HepG2 (cell line): ENCODE measurements around the gene AKAP12. TPM values are rescaled to one million over a fixed set of nuclear protein-coding genes. Genes with fewer than 3 reads are reported as not detected.

Experiments
- AKAP8 ChIP-seq: sonication (generic); formaldehyde crosslinking; IDR thresholded peaks from 2 replicates; pipeline ENCODE4 v1.5.1; 2020; ENCODE audit warnings: mild to moderate bottlenecking, missing genetic modification reagents
- BCLAF1 ChIP-seq: fragments of 450-650 bp; IDR thresholded peaks from 2 replicates; pipeline ENCODE4 v1.6.1; 2017; ENCODE audit warnings: mild to moderate bottlenecking
- FOXO4 ChIP-seq: sonication (generic); formaldehyde crosslinking; conservative IDR thresholded peaks from 2 replicates; pipeline ENCODE4 v1.8.1; 2023; ENCODE audit warnings: missing genetic modification reagents
- HDAC2 ChIP-seq: sonication (generic); formaldehyde crosslinking; IDR thresholded peaks from 2 replicates; pipeline ENCODE4 v1.4.0; 2020; ENCODE audit warnings: missing genetic modification reagents
- MED8 ChIP-seq: sonication (generic); formaldehyde crosslinking; IDR thresholded peaks from 2 replicates; pipeline ENCODE4 v1.8.1; 2023; ENCODE audit warnings: mild to moderate bottlenecking, missing genetic modification reagents; ENCODE audit not compliant: insufficient replicate concordance
- PRDM15 ChIP-seq: sonication (generic); formaldehyde crosslinking; IDR thresholded peaks from 2 replicates; pipeline ENCODE4 v1.4.0; 2020; ENCODE audit warnings: missing genetic modification reagents
- RARG ChIP-seq: sonication (generic); formaldehyde crosslinking; IDR thresholded peaks from 2 replicates; pipeline ENCODE4 v1.4.0; 2020; ENCODE audit warnings: low read depth, mild to moderate bottlenecking, missing genetic modification reagents
- SALL1 ChIP-seq: sonication (generic); formaldehyde crosslinking; IDR thresholded peaks from 2 replicates; pipeline ENCODE4 v1.8.0; 2022; ENCODE audit warnings: mild to moderate bottlenecking, missing genetic modification reagents
- ZEB1 ChIP-seq: IDR thresholded peaks from 2 replicates; pipeline ENCODE4 v1.6.1; 2012; ENCODE audit warnings: mild to moderate bottlenecking, low read depth, inconsistent platforms; ENCODE audit not compliant: insufficient replicate concordance
- ZNF138 ChIP-seq: sonication (generic); formaldehyde crosslinking; IDR thresholded peaks from 2 replicates; pipeline ENCODE4 v1.5.0; 2020; ENCODE audit warnings: mild to moderate bottlenecking, low read depth, missing genetic modification reagents
- ZNF18 ChIP-seq: sonication (generic); formaldehyde crosslinking; IDR thresholded peaks from 2 replicates; pipeline ENCODE4 v1.8.0; 2022; ENCODE audit warnings: mild to moderate bottlenecking, missing genetic modification reagents; ENCODE audit not compliant: insufficient replicate concordance
- ZNF20 ChIP-seq: sonication (generic); formaldehyde crosslinking; IDR thresholded peaks from 2 replicates; pipeline ENCODE4 v1.4.0; 2020; ENCODE audit warnings: mild to moderate bottlenecking, moderate library complexity, missing genetic modification reagents
- ZNF335 ChIP-seq: sonication (generic); formaldehyde crosslinking; IDR thresholded peaks from 2 replicates; pipeline ENCODE4 v1.4.0; 2020; ENCODE audit warnings: missing genetic modification reagents
- ZNF354B ChIP-seq: sonication (generic); formaldehyde crosslinking; IDR thresholded peaks from 2 replicates; pipeline ENCODE4 v1.8.0; 2022; ENCODE audit warnings: mild to moderate bottlenecking, missing genetic modification reagents
- ZNF362 ChIP-seq: sonication (generic); formaldehyde crosslinking; IDR thresholded peaks from 2 replicates; pipeline ENCODE4 v1.4.0; 2020; ENCODE audit warnings: missing genetic modification reagents, mild to moderate bottlenecking, borderline replicate concordance
- ZNF558 ChIP-seq: sonication (generic); formaldehyde crosslinking; IDR thresholded peaks from 2 replicates; pipeline ENCODE4 v1.9.0; 2022; ENCODE audit warnings: mild to moderate bottlenecking, missing genetic modification reagents, borderline replicate concordance
- ZNF589 ChIP-seq: sonication (generic); formaldehyde crosslinking; conservative IDR thresholded peaks from 2 replicates; pipeline ENCODE4 v1.8.0; 2022; ENCODE audit warnings: mild to moderate bottlenecking, moderate library complexity, missing genetic modification reagents
- ZNF703 ChIP-seq: sonication (generic); formaldehyde crosslinking; IDR thresholded peaks from 2 replicates; pipeline ENCODE4 v1.5.1; 2020; ENCODE audit warnings: missing genetic modification reagents, mild to moderate bottlenecking, moderate library complexity, borderline replicate concordance
- polyA plus RNA-seq, 8 experiments: library from polyadenylated mRNA; depleted of rRNA in 3 of 8; stranded (reverse) in 7 of 8; unstranded in 1 of 8; fragments of >200 nt; fragmentation: Illumina TruSeq in 4 of 8; extraction: Trizol in 4 of 8; gene quantifications; 2 replicates each; pipeline versions ENCODE4 v1.2.1 to v1.2.3, GENCODE V29; 2011 to 2016; ENCODE audit warnings: low read depth in 4 of 8, missing spikeins in 1 of 8, mixed read lengths in 1 of 8; ENCODE audit not compliant: insufficient read depth in 1 of 8
- total RNA-seq, 5 experiments: library from RNA; depleted of rRNA; stranded (reverse); fragments of >200 nt; fragmentation: Illumina TruSeq; extraction: Trizol; gene quantifications; 2 replicates each; pipeline ENCODE4 v1.2.3, GENCODE V29; 2016; ENCODE audit warnings: low read depth in 1 of 5

AKAP12 gene
- total and polyA plus RNA-seq, 2 of the 13 experiments (the other 11 are each of a cell fraction or from before 2014, with no cell fraction given), result 10.6 to 19.0 TPM

- TF ChIP-seq FOXO4 (CRISPR knock-in tag) (no peak), ZNF703 (CRISPR knock-in tag) (no peak), ZNF354B (CRISPR knock-in tag) (no peak), ZNF589 (no peak), ZNF335 (no peak), ZNF138 (CRISPR knock-in tag) (no peak), ZNF558 (CRISPR knock-in tag) (no peak), HDAC2 (CRISPR knock-in tag) (no peak), ZNF20 (CRISPR knock-in tag) (no peak), PRDM15 (no peak; the same call in 1 of the 2 replicates), SALL1 (peak; percentile 81), ZNF362 (peak; percentile 37; the same call in 1 of the 2 replicates), AKAP8 (CRISPR knock-in tag) (no peak), MED8 (no peak), ZEB1 (no peak), ZNF18 (CRISPR knock-in tag) (no peak), RARG (CRISPR knock-in tag) (no peak), BCLAF1 (no peak)
Observed at GRCh38 chr6:151323791-151324487, 84.2 kb downstream of the AKAP12 start (continued).
